GM20431 (cell line): Measurements from ENCODE around the gene CCDC97.

Experiments used
- in situ Hi-C: fragments of 300-500 bp; cut with MseI, MboI; formaldehyde crosslinking; loops from one replicate; pipeline ENCODE4 v1.15.0; 2020; ENCODE audit warnings: low sequenced_read_pairs; ENCODE audit not compliant: unreplicated experiment

CCDC97 gene

GRCh38 chr19:41297628-41298347 is 12.2 kb upstream of the CCDC97 start:
- in situ Hi-C loops: no loop called here

GRCh38 chr19:41298348-41298964 is 11.5 kb upstream of the CCDC97 start:
- in situ Hi-C loops: no loop called here

GRCh38 chr19:41299046-41299754 is 10.8 kb upstream of the CCDC97 start:
- in situ Hi-C loops: no loop called here

- in situ Hi-C loops: loop anchor here (10.0 kb wide), 1 partner anchor 95 kb away; no protein-coding TSS in a partner anchor
Observed at GRCh38 chr19:41299755-41300089, 10.2 kb upstream of the CCDC97 start.

GRCh38 chr19:41300555-41300954 is 9.4 kb upstream of the CCDC97 start:
- in situ Hi-C loops: loop anchor here (10.0 kb wide), 1 partner anchor 96 kb away; no protein-coding TSS in a partner anchor

- in situ Hi-C loops: loop anchor here (10.0 kb wide), 1 partner anchor 98 kb away; no protein-coding TSS in a partner anchor
Observed at GRCh38 chr19:41302624-41303351, 7.2 kb upstream of the CCDC97 start.

GRCh38 chr19:41303954-41304353 is 6.0 kb upstream of the CCDC97 start:
- in situ Hi-C loops: loop anchor here (10.0 kb wide), 1 partner anchor 99 kb away; no protein-coding TSS in a partner anchor

- in situ Hi-C loops: loop anchor here (10.0 kb wide), 1 partner anchor 100 kb away; no protein-coding TSS in a partner anchor
Observed at GRCh38 chr19:41304706-41305483, 5.1 kb upstream of the CCDC97 start.

GRCh38 chr19:41305927-41306793 is 3.8 kb upstream of the CCDC97 start:
- in situ Hi-C loops: loop anchor here (10.0 kb wide), 1 partner anchor 101 kb away; no protein-coding TSS in a partner anchor

- in situ Hi-C loops: loop anchor here (10.0 kb wide), 1 partner anchor 102 kb away; no protein-coding TSS in a partner anchor
Observed at GRCh38 chr19:41307090-41307875, 2.7 kb upstream of the CCDC97 start.

GRCh38 chr19:41307954-41308449 is 2.0 kb upstream of the CCDC97 start:
- in situ Hi-C loops: loop anchor here (10.0 kb wide), 1 partner anchor 103 kb away; no protein-coding TSS in a partner anchor

- in situ Hi-C loops: loop anchor here (10.0 kb wide), 1 partner anchor 104 kb away; no protein-coding TSS in a partner anchor
Observed at GRCh38 chr19:41308450-41309179, 1.4 kb upstream of the CCDC97 start.

GRCh38 chr19:41309180-41310032 is 566 bp upstream of the CCDC97 start:
- in situ Hi-C loops: loop anchor here (10.0 kb wide), 1 partner anchor 105 kb away; no protein-coding TSS in a partner anchor

- in situ Hi-C loops: no loop called here
Observed at GRCh38 chr19:41311072-41311471, 1.1 kb downstream of the CCDC97 start.

GRCh38 chr19:41311613-41312012 is 1.6 kb downstream of the CCDC97 start:
- in situ Hi-C loops: no loop called here
